TTC549 (cell line): Measurements from ENCODE around the gene POLD2.

Experiments used
- FAIRE-seq: peaks from 2 replicates; lab custom pipeline; 2012; peaks lifted over from hg19 to GRCh38; lab: Jason Lieb, UNC

Gene POLD2

DNA sequence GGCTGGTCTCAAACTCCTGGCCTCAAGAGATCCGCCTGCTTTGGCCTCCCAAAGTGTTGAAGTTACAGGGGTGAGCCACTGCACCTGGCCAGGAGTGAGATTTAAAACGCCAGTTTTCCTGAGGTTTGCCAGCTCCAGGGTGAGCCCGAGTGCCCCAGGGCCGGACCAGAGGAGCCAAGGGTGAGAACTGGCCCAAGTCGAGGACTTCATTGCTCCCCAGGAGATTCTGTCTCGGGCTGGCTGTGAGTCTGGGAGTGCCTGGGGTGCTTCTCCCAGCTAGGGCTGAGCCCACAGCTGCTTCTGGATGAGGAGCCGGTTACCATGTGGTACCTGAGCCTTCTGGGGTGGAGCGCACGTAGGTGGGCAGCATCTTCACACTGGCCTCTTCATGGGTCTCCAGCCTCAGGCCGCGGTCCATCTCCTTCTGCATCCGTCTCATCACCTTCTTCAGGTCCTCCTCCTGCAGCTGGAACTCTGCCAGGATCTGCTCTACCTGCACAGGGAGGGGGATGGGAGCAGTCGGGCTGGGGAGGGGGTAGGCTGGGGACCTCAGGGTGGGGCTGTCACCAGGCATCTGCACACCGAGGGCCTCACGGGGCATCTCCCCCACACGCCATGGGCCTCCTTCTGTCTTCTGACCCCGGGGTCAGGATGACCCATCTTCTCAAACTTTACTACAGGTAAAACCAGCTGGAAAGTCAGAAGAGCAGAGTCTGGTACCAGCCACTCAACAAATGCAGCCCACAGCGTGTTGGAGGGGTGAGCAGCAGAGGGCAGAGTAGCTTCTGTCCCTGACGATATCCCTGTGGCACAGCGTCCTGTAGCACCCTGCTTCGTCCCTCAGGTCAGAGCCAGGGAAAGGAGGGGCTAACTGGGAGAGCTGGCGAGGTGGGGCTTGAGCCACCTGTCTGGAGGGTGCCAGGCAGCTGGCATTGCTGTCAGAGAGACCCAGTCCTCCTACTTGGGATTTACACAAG lies 29.9 kb upstream of the POLD2 start:
- no peak for FAIRE-seq

DNA sequence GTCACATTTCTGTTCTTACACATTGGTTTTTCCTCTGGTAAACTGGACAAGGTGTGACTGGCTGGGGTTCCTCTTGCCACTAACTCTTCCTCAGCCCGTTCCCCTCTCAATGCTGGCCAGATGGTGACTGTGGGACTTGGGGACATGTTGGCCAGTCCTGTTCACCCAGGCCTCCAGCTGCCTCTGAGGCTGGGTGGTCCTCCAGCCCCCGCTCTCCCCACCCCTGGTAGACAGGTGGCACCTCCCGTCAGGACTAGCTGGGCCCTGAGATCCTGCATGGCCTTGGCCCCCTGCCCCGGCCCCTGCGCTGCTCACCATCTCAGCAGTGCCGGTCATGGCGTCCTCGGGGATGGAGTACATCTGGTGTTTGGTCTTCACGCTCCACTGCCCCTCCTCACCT lies 28.6 kb upstream of the POLD2 start:
- no peak for FAIRE-seq

- no peak for FAIRE-seq
These were observed 27.9 kb upstream of the POLD2 start for GRCh38 chr7:44150966-44151941.

DNA sequence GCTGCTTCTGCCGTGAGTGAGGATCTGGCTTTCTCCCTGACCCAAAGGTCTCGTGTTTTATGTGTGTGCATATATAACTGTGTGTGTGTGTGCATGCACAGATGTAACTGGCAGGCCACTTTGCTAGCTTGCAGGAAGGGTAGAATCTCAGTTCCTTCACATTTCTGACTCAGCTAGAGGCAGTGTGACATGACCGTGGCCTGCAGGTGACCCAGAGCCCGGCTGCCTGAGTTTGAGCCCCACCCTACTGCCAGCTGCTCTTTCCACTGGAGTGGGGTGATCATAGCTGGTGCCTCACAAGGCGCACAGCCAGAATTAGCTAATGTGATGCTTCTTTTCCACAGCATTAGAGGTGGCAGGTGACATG lies 27.1 kb upstream of the POLD2 start:
- FAIRE-seq, result no peak

GRCh38 chr7:44149571-44150465 lies 26.5 kb upstream of the POLD2 start:
- FAIRE-seq, result no peak

DNA sequence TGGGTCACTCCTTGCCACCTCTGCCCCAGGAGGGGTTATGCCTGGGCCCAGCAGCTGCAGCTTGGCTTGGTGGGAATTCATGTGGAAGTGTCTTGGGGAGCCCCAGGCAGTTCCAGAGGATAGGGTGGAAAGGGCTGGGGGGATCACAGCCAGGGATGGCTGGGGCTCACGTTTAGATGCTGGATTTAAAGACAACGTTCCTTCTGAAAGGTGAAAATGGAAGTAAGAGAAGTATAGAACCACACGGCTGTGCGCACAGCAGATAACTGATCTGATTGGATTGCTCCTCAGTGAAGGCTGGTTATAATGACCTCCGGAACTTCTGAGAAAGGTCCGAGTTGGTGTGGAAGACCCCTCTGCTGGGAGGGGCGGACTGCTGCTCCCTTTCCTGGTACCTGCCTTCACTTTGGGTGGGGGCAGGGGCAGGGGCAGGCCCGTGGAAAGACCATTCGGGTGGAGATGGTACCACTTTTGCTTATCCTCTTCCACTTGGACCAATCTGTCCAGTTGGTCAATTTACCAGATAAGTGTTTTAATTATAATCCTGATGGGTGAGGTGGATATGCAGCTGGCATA lies 25.7 kb upstream of the POLD2 start:
- no peak for FAIRE-seq

DNA sequence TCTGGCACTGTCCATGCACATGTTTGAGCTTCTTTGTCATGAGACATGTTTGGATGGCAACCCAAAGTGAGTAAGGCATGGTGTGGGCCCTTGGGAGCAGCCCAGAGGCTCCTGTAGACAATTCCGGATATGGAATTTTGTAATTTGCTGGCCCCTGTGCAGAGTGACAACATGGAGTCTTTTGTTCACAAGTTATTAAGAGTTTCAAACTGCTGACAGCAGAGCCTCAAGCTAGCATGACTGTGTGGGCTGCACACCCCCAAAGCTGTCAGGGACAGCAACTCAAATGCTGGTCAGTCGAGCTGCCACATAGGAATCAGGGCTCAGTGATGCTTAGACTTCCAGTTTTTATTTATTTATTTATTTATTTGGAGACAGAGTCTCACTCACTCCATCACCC lies 24.8 kb upstream of the POLD2 start:
- FAIRE-seq, result no peak

- no peak for FAIRE-seq
These were observed 24.0 kb upstream of the POLD2 start for GRCh38 chr7:44147026-44147991.

- no peak for FAIRE-seq
These were observed 22.9 kb upstream of the POLD2 start for GRCh38 chr7:44145969-44146911.

DNA sequence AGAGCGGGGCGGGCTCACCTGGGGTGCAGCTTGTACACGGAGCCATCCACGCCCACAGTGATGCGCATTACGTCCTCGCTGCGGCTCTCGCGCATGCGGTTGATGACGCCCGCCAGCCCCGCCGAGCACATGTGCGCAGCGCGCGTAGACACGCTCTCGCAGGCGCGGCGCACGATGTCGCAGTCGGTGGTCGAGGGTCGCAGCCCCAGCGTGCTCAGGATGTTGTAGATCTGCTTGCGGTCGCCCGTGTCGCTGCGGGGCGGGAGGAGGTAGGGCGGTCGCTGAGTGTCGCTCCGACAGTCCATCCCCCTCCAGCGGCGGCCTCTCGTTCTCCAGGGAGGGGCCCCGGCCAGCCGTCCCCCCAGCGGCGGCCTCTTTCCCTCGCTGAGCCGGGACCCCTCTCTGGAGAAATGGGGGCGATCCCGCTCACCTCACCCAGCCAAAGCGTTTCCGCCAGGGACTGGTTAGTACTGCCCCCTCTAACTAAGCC lies 22.2 kb upstream of the POLD2 start:
- no peak for FAIRE-seq

- FAIRE-seq, result no peak
These were observed 21.7 kb upstream of the POLD2 start for GRCh38 chr7:44144968-44145478.

DNA sequence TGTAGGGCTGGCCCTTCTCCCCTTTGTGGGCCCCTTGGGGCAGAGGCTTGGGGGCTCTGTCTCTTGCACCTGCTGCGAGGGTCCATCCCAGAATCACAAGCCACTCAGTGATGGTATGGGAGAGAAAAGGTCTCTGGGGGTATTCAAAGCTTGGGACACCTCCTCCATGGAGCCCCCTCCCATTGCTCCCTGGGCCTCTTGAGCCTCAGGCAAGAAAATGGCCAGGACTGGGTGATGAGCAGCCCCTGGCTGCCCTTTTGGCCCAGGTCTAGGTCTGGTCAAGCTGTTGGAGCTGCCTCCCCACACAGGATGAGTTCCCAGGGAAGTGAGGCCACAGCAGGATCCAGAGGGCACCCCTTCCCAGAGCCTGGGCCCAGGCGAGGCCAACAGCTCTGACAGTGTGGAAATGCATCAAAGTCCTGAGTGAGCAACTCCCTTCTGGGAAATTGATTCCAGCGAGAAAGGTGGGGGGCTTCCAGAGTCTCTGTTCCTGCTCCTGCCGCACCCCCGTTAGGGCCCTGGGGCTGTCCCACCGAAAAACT lies 21.1 kb upstream of the POLD2 start:
- FAIRE-seq, result no peak

DNA sequence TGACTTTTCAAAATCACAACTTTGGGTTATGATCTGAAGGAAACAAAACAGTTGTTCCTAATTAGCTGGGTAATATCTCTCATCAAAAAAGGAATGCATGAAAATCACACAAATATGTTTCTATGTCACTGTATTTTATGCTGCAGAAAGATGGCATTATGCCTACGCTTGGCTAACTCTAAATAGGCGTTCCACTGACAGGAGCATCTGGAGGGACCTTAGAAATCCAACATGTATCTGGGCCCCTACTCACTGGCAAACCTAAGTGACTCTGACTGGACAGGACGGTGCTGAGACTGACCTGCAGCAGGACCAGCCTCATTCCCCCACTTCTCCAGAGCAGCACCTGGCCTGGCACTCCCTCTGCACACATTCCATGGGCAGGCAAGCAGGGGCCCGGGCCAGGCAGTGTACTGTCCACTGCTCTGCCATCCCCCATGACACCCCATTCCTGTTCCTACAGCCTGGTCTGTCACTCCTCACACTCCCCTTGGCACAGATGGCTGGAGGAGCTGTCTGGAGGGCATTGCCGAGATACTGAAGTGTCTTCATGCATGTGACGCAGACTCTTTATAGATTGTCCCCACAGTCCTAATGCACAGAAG lies 20.4 kb upstream of the POLD2 start:
- FAIRE-seq, result no peak

DNA sequence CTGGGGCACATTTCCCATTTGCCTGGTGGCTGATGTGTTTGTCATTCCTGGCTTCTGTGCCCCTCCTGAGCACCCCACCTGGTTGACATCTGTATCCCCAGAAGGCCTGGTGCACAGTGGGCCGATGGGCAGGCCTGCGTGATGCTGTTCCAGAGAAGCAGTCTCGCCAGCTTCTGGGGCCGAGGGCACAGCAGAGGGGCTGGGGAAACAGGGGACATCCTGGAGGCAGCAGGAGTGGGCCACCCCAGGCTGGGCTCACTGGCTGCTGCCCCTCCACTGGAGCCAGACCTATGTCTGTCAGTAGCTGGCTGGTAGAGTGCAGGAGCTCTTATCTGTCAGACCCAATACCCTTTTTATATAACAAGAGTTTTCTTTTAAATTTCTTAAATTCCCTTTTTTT lies 18.7 kb upstream of the POLD2 start:
- no peak for FAIRE-seq

DNA sequence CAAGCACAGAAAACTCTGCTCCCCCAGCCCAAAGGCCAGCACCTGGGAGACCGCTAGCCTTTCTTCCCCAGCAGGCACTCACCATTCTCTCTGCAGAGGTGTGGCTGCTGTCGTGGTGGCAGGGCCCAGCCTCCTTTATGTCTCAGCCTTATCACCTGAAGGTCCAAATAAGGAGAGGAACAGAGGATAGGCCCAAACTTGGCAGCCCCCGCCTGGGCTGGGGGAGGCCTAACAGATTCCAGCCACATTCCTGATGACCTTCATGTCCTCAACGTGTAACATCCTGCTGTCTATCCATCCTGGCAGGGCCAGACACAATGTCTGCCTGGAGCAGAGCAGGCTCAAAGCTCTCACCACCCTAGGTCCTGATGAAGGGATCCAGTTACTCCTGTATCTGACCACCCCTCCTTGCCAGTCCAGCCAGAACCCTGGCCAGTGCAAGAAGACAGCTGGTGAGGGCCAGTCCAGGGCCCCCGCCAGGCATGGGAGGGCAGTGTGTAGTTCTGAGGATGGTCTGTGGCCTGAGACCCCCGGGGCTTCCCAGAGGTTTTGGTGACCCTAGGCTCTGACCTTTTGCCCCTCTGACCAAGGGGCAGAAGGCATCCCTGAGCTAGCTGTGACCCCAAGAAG lies 18.0 kb upstream of the POLD2 start, which contains the start of gene MYL7:
Gene MYL7, minus strand, starts transcription at position 112 of the 630 bp plus-strand sequence. Its CDS starts 27 bp downstream, at position 85.
- FAIRE-seq, result no peak

GRCh38 chr7:44140341-44140740 lies 17.0 kb upstream of the POLD2 start:
- no peak for FAIRE-seq

- no peak for FAIRE-seq
These were observed 16.1 kb upstream of the POLD2 start for GRCh38 chr7:44139311-44140010.
